ENCODE results near the gene RFXAP.

DNA sequence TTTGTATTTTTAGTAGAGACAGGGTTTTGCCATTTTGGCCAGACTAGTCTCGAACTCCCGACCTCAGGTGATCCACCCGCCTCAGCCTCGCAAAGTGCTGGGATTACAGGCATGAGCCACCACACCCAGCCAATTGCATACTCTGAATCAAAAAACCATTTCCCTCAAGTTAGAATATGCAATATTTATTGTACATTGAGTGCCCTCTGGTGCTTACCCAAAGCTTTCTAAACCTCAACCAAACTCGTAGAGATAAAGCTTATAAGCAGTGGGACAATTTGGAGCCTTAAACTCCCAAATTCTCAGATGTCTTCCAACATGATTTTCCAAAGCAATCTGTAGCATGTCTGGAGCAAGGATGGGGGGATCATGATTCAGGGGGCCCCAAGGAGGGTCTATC lies 22.4 kb downstream of the RFXAP start:
- no peak for TF ChIP-seq CTCF (IDR thresholded peaks at IDR 0.05; ENCODE audit: low read depth, low read length, missing input control)
- TF ChIP-seq SP1 (IDR thresholded peaks at IDR 0.05): no peak
- TF ChIP-seq EGR1 (IDR thresholded peaks at IDR 0.05; ENCODE audit: low read depth in 2 of 2): no peak
- no peak for TF ChIP-seq YY1 (IDR thresholded peaks at IDR 0.05)
- TF ChIP-seq, protein P1, sequence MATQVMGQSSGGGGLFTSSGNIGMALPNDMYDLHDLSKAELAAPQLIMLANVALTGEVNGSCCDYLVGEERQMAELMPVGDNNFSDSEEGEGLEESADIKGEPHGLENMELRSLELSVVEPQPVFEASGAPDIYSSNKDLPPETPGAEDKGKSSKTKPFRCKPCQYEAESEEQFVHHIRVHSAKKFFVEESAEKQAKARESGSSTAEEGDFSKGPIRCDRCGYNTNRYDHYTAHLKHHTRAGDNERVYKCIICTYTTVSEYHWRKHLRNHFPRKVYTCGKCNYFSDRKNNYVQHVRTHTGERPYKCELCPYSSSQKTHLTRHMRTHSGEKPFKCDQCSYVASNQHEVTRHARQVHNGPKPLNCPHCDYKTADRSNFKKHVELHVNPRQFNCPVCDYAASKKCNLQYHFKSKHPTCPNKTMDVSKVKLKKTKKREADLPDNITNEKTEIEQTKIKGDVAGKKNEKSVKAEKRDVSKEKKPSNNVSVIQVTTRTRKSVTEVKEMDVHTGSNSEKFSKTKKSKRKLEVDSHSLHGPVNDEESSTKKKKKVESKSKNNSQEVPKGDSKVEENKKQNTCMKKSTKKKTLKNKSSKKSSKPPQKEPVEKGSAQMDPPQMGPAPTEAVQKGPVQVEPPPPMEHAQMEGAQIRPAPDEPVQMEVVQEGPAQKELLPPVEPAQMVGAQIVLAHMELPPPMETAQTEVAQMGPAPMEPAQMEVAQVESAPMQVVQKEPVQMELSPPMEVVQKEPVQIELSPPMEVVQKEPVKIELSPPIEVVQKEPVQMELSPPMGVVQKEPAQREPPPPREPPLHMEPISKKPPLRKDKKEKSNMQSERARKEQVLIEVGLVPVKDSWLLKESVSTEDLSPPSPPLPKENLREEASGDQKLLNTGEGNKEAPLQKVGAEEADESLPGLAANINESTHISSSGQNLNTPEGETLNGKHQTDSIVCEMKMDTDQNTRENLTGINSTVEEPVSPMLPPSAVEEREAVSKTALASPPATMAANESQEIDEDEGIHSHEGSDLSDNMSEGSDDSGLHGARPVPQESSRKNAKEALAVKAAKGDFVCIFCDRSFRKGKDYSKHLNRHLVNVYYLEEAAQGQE (IDR thresholded peaks at IDR 0.05): no peak
- no peak for TF ChIP-seq JUND (IDR thresholded peaks at IDR 0.05)
- TF ChIP-seq MAX (IDR thresholded peaks at IDR 0.05): no peak
- TF ChIP-seq, protein P2, sequence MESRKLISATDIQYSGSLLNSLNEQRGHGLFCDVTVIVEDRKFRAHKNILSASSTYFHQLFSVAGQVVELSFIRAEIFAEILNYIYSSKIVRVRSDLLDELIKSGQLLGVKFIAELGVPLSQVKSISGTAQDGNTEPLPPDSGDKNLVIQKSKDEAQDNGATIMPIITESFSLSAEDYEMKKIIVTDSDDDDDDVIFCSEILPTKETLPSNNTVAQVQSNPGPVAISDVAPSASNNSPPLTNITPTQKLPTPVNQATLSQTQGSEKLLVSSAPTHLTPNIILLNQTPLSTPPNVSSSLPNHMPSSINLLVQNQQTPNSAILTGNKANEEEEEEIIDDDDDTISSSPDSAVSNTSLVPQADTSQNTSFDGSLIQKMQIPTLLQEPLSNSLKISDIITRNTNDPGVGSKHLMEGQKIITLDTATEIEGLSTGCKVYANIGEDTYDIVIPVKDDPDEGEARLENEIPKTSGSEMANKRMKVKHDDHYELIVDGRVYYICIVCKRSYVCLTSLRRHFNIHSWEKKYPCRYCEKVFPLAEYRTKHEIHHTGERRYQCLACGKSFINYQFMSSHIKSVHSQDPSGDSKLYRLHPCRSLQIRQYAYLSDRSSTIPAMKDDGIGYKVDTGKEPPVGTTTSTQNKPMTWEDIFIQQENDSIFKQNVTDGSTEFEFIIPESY (IDR thresholded peaks at IDR 0.05): no peak
- TF ChIP-seq HNF4A (conservative IDR thresholded peaks at IDR 0.05): no peak

All from liver (tissue), 3 donors.